Putamen (tissue), 1 donor: ENCODE results near the gene UBN2.
"Not testable (repeated sequence)": the region's sequence is repeated elsewhere in the genome, so short reads cannot be mapped to it uniquely, and the experiment has no call there.

ENCODE experiments used
- DNase-seq: peaks from one replicate; pipeline ENCODE4 v3.0.0-alpha.2; 2016; ENCODE audit warnings: low spot score

Gene UBN2

DNA sequence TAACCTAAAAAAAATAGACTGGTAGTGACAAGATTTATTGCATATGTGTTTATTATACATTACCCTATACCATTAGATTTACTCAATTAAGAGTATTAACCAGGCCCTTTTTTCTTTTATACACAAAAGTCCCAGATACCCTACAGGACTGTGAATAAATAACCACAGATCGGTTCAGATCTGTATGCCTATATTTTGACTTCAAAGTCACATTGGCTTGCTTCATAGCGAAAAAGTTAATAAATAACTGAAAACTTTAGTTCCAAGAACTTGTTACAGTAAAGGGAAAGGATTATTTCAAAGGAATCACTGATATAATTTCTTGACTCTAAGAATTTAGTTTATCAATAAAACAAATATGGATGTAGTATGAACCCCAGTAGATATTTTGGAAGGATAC lies 68.3 kb downstream of the UBN2 start:
- DNase-seq, result no peak

DNA sequence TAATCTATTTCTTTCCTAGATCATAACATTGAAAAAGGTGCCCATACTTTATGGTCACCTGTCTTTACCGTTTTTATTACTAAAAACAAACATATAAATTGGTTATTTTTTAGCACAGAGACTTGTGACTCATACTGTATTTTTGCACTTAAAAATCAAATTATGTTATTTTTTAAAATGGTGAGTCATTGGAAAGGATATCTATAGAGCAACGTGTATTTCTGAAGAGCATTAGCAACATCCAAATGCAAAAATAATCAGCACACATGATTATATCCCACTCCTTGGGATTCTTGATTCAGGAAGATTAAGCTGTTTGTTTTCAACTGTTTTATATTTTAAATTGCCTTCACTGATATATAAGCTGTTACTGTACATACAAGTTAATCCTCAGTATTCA lies 69.4 kb downstream of the UBN2 start:
- no peak for DNase-seq

DNA sequence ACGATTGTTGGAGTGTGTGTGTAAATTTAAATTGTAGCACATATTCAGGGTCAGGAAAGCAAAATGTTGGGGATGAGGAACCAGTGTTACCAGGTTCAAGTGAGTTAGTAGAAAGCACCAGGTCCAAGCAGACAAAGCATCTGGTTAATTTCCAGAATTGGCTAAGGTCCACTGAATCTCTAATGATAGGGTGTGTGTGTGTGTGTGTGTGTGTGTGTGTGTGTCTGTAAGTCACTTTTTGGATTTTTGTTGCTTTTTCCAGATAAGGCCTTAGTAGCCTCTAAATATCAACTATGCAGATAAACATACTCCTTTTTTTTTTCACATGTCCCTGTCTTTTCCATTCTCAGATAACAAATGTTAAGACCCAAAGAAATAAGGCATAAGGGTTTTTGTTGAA lies 73.5 kb downstream of the UBN2 start:
- no peak for DNase-seq

DNA sequence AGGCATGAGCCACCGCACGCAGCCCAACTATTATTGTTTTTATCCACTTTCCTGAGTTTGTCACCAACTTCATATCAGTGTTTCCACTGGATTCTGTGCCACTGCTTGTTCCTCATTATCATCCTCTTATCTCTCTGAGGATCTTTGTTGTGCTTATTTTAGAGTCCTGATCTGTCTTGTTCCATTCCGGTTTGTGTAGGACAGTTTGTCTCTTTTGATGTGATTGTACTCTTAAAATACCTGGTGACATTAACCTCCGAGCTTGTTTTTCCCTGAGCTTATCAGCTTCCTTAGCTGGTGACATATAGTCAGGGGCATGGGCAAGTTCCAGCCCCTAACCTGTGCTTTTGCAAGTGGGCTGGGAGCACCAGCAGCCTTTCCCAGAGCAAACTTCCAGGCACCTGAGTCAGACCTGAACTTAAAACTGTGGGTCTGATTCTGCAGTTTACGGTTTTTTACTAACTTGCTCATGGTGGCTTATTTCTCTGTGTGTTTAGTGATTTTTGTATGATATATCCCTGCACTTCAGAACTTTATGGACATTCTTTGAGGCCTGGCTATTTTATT lies 87.0 kb downstream of the UBN2 start:
- DNase-seq, result no peak

DNA sequence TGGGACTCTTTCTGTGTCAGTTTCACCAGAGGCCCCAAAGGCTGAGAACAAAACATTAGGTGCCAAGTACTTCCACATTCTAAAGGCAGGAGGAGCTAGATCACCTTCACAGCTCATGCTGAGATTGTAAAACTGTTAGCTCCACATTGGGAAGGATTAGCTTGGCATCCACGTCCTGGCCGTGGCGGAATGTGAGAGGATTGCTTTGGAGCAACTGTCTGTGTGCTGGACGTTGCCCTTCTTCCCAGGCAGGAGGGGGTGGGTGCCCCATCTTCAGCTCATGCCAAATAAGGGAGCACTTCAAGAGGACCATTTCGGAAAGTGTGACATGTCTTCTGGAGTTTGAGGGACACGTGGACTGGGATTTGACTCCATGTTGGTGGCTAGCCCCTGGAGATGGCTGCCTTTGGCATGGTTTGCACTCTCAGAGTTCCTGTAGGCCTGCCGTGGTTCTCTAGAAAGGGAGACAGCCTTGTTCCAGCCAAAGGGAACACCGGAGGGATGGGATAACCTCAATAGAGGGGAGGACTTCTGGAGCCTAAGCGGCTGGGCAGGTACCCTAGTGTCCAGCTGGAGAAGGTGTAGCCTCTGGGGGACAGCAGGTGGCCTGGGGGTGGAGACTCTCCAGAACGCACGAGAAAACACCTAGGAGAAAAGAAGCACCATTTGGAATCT lies 90.2 kb downstream of the UBN2 start:
- DNase-seq, result no peak

DNA sequence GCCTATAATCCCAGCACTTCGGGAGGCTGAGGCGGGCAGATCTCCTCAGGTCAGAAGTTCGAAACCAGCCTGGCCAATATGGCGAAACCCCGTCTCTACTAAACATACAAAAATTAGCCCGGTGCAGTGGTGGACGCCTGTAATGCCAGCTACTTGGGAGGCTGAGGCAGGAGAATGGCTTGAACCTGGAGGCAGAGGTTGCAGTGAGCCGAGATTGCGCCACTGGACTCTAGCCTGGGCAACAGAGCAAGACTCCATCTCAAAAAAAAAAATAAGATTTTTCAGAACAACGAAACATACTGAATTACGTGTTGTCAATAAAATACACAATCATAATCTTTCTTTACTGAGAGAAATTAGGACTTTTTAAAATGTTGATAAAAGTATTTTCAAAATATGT lies 93.7 kb downstream of the UBN2 start:
- not testable (repeated sequence) for DNase-seq

DNA sequence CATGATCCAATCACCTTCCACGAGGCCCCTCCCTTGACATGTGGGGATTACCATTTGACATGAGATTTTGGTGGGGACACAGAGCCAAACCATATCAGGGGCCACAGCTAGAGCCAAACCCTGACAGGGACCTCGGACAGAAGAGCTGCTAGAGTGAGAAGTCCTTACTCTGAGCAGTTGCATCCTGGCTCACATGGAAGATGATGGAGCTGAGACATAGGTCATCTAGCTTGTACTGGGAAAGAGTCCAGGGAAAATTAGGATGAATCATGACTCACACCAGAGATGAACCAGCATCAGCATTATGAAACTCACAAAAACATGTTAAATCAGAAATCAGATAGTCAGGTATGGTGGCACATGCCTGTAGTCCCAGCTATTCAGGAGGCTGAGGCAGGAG lies 97.3 kb downstream of the UBN2 start:
- no peak for DNase-seq

DNA sequence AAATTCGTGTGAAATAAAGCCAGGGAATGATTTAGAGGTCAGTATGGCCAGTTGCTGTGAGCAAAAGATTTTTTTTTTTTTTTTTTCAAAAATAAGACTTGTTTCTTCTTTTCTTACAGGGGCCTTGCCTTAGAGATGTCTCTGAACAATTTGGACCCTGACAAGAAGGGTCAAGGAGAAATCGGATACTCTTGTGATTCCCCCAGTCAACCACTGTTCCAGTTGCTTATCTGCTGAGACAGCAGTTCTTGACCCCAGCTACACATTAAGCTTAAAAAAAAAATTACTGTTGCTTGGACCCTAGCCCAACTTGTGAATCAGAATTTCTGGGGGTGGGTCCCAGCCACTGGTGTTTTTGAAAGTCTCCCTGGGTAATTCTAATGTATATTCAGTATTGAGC lies 98.1 kb downstream of the UBN2 start:
- DNase-seq, result no peak

DNA sequence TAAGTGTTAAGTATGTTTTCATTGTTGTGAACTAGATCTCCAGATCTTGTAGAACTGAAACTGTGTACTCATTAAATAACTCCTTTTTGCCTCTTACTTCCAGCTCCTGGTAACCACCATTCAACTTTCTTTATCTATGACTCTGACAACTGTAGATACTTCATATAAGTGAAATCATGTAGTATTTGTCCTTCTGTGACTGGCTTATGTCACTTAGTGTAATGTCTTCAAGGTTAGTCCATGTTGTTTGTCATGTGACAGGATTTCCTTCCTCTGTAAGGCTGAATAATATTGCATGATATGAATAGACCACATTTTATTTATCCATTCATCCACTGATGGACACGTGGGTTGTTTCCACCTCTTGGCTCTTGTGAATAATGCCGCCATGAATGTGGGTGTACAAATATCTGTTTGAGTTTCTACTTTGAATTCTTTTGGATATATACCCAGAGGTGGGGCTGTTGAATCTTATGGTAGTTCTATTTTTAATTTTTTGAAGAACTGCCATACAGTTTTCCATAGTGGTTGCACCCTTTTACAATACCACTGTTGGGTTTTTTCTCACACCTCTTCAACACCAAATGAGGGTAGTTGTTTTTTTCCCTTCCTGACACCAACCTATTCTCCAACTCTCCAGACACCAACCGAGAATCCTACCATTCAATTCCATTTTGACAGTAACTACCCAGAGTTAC lies 99.4 kb downstream of the UBN2 start:
- no peak for DNase-seq

DNA sequence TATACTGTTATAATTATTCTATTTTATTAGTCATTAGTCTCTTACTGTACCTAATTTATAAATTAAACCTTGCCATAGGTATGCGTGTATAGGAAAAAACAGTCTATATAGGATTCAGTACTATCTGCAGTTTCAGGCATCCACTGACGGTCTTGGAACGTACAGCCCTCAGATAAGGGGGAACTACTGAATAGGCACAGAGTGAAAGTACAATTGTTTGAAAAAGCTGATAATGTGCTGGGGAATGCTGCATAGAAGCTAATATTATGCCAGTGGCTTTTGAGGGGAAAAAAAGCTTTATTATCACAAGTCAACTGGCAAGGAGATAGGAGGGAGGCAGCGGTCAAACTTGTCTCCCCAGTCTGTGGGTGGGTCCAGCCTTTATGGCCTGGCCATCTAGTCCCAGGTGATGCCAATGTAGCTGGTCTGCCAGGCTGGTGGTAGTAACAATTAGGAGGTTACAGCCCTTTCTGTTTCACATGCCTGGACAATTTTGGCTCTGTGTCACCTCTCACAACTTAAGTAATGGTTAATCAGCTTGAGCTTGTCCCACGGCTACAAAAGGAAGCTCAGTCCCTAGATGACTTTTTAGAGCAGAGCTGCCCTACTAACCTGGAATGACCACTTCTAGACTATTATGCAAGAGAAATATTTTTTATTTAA lies 101.8 kb downstream of the UBN2 start:
- DNase-seq, result no peak

DNA sequence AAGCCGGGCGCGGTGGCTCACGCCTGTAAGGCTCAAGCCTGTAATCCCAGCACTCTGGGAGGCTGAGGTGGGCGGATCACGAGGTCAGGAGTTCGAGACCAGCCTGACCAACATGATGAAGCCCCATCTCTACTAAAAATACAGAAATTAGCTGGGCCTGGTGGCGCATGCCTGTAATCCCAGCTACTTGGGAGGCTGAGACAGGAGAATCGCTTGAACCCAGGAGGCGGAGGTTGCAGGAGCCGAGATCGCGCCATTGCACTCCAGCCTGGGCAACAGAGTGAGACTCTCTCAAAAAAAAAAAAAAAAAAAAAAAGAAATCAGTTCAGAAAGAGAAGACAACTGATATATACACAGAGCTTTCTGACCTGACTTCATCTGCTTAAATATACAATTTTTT lies 102.4 kb downstream of the UBN2 start:
- DNase-seq, result not testable (repeated sequence)

DNA sequence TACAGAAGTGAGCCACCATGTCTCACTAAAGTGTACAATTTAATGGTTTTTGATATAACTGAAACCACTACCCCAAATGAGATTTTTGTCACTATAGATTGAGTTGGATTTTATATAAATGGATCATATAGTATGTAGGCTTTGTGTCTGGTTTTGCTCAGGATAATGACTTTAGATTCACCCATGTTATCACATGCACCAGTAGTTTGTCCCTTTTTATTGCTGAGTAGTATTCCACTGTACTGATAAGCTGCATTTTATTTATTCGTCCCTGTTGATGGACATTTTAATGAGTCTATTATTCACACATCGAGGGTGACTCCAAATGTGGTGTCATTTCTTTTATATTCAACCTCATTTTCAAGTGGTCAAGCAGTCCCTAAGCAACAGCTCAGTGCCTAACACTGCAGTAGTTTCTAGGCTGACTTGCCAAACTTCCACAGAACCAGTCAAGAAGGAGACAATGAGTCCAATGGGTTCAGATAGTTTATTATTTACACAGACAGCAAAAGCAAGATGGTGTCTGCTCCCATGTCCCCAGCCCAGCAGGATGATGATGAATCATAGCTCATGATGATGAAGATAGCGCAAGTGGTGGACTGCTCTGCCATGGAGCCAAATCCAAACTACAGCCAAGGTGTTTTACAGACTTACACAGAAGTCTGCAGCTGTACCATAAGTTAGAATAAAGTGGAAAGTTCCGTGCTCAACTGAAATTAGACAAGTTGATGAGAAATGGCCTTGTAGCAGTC lies 103.5 kb downstream of the UBN2 start:
- no peak for DNase-seq

DNA sequence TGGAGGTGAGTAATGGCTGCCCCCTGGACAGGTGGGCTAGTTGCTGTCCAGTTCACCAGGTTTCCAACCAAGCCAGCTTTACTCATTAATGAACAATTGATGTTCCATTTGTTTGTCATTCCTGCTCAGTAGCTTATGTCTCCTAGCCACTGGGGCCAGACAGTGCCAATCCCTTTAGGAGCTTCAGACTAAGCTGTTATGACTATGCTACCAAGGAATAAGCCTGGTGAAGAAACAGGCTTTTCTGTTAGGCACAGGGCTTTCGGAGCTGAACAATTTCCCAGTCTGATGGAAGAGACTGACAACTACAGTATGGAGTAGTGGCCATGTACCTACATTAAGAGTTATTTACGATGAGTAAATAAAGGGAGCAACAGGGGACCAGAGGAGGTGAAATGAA lies 108.0 kb downstream of the UBN2 start:
- no peak for DNase-seq

DNA sequence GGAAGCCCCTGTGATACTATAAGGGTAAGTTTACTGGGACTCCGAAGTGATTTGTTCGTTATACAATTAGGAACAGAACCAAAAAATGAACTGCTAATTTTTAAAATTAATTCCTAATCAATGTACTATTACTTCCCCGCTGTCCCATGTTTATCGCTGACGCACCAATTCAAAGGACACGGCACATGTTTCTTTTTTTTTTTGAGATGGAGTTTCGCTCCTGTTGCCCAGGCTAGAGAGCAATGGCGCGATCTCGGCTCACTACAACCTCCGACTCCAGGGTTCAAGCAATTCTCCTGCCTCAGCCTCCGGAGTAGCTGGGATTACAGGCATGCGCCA lies 108.6 kb downstream of the UBN2 start:
- no peak for DNase-seq

DNA sequence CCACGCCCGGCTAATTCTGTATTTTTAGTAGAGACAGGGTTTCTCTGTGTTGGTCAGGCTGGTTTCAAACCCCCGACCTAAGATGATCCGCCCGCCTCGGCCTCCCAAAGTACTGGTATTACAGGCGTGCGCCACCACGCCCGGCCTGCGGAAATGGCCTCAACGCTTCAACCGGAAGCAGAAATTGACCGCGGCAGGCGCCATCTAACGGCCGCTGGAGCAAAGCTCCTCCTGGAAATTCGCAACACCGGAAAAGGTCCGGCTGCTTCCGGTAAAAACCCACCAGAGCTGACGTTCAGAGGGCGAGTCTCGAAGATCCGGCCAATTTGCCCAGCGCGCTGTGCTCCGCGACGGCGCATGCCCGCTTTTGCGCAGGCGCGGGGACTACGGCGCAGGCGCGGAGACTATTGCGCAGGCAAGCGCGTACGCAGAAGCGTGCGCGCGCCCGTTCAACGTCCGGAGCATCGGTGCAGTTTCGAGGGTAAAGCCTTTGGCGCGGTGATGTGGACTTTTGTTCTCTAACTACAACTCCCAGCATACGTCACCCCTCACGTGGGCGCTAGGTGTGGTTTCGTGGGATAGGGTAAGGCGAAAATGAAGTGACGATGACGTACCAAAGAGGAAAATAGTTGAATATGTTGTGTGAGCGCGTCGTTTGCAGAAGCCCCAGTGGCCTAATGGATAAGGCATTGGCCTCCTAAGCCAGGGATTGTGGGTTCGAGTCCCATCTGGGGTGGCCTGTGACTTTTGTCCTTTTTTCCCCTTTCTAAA lies 109.2 kb downstream of the UBN2 start:
- DNase-seq, result peak; percentile 99

DNA sequence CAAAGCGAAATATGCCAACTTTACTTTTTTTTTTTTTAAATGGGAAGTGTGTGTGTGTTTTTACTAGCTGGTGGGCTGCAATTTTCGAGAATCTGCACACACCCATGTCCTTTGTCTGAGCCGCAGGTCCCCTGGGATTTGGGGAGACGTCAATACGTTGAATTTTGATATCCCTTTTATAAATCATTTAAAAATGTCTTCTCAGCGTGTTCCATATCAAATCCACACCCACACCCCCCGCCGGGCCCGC lies 109.7 kb downstream of the UBN2 start:
- DNase-seq, result no peak

DNA sequence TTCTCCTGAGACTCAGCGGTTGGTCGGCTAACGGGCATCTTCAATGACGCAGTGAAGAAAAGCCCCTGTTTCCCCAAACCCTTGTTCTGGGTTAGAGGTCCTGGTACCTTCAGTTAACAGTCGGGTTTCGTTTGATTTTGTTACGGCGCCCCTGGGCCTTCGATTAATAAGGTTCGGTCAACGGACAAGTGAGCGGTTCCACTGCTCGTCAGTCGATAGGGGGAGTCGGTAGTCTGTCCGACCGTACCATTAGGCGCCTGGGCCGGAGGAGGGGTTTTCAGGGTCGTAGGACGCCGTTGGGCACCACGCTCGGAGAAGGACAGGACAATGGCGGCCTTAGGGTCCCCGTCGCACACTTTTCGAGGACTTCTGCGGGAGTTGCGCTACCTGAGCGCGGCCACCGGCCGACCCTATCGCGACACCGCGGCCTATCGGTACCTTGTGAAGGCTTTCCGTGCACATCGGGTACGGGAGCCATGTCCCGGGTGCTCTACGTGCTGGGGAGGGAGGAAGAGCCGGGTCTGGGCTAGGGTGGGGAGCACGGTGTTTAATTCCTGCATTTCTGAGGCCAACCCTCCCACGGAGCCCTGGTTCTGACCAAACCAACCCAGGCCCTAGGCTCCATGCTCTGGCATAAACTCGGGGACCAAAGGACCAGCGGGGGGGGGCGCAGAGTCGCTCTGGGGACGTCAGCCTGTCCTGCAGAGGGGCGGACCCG lies 110.2 kb downstream of the UBN2 start, which contains the start of gene FMC1:
Gene FMC1 (plus strand): TSS at position 280 of the 718 bp plus-strand sequence. CDS start 48 bp downstream, at position 328.
- peak; percentile 97 for DNase-seq

DNA sequence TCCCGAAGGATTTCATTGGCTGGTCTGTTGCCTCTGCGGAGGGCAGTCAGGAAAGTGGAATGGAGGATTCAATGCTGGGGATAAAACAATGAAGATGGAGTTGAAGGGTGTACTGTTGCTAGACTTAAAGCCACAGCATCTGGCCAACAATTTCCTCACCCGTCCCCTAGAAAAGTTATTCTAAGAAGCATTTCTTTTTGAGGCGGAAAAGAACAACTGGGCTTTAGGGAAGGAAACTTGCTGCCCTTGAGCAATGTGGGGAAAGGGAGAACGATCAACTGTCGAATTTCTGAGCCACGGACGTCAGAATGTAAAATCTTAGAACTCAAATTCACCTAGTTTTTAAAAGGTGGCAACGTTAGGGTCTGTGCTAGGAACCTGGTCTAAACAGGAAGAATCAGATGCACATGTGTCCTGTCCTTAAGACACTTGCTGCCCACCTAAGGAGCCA lies 110.8 kb downstream of the UBN2 start:
- DNase-seq, result no peak

DNA sequence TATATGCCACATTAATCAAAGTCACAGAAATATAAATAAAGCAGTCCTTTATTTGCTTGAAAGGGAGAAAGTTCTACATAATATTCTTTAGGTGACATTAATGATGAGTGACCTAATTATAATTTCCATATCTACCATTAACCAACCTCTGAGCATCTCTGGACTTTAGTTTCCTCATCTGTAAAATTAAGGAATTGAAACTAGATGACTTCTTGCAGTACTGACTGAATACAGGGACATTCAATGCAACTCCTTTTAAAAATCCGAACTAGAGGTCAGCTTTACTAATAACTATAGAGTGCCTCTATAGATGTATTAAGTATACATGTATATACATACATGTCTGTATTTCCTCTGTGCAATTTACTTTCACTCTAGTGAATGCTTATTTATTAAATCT lies 114.0 kb downstream of the UBN2 start:
- no peak for DNase-seq

DNA sequence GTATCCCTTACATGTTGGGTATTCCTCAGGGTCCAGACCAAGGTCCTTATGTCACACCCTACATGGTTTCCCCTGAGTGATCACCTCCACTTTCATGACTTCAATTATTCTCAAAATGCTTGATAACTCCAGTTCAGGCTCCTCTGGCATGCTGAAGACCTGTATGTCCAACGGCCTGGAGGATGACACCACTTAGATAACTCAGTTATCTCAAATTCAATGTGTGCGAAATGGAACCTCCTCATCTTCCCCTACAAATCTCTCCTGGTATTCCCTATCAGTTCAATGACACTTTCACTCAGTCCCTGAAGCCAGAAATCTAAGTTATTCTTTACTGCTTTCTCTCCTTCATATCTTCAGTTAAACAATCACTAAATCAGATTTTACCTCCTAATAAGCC lies 120.0 kb downstream of the UBN2 start:
- no peak for DNase-seq

DNA sequence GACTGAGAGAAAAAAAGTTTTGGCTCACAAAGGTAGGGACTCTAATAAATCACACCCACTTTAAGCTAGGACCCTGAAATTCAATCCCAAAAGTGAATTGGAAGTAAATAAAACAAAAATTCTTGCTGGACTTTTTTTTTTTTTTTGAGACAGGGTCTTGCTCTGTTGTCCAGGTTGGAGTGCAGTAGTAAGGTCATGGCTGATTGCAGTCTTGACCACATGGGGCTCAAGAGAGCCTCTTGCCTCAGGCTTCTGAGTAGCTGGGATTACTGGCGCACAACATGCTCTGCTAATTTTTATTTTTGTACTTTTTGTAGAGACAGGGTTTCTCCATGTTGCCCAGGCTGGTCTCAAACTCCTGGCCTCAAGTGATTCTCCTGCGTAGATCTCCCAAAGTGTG lies 123.7 kb downstream of the UBN2 start:
- DNase-seq, result no peak
